ENCODE data around the gene DYNLT4.

GRCh38 chr1:44853201-44853600, 46.0 kb upstream of the DYNLT4 start:
- no peak for TF ChIP-seq CTCF (IDR thresholded peaks at IDR 0.05)
- no peak for TF ChIP-seq POLR2A (IDR thresholded peaks at IDR 0.05)
- TF ChIP-seq POLR2AphosphoS5 (IDR thresholded peaks at IDR 0.05): no peak
